Neural progenitor cell (in vitro differentiated cells): Measurements from ENCODE around the gene CELSR3.

Experiments
- CTCF ChIP-seq: fragments of 200-600 bp; sonication (generic); IDR thresholded peaks from 2 replicates; pipeline ENCODE4 v1.5.1; 2017; ENCODE audit warnings: antibody characterized with exemption, mild to moderate bottlenecking
- EZH2 ChIP-seq: fragments of 200-600 bp; sonication (generic); IDR thresholded peaks from 2 replicates; pipeline ENCODE4 v1.6.1; 2017; ENCODE audit warnings: antibody characterized with exemption, mild to moderate bottlenecking, moderate library complexity
- EZH2phosphoT487 ChIP-seq: fragments of 200-600 bp; sonication (generic); IDR thresholded peaks from 2 replicates; pipeline ENCODE4 v1.6.1; 2017; ENCODE audit warnings: antibody characterized with exemption

GRCh38 chr3:48708481-48708889, 45.8 kb upstream of the CELSR3 start:
- TF ChIP-seq CTCF (no peak), EZH2 (no peak), EZH2phosphoT487 (no peak)
